NCI-H2107 treated with DMSO at 0.1 percent for 48 hours (cell line): ENCODE results near the gene TRAF4.
"Not testable (repeated sequence)": the region's sequence is repeated elsewhere in the genome, so short reads cannot be mapped to it uniquely, and the experiment has no call there.

Source experiments
- DNase-seq: peaks from one replicate; lab custom pipeline; 2025; ENCODE audit not compliant: unreplicated experiment; lab: John Stamatoyannopoulos, UW

The TRAF4 gene

GRCh38 chr17:28726627-28727491, 17.0 kb upstream of the TRAF4 start:
- DNase-seq, result peak; percentile 92

DNA sequence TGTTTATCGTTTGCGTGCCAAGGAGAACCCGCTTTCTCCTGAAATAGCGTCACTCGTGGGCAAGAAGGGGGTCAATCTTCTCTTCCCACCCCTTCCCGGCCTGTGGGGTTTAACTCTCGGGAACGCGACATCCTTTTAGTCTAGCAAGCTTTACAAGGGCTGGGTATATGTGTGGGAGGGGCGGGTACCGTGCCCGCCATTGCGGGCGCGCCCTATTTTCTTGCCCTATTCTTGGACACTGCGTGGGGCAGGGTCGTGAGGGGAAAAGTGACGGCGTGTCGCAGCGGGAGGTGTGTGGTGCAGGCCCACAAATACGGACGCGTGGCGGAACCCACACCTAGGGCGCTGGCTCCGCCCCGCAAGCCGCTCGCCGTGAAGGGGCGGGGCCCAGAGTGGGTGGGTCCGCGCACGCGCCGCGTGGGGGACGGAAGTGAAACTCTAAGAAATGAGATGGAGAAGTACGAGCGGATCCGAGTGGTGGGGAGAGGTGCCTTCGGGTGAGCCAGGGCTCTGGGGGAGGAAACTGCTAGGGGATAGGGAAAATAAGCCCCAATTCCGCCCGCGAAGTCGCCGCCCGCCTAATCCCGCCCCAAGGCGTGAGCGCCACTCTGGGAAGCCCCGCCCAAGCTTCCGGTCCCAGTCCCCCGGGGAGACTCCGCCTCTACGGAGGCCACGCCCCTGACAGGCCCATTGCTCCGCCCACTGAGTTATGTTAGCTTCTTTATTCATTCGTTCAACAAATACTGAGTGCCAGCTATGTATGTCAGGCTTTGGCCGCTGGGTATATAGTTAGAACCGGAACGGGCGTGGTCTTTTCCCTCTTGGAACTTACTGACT, 15.2 kb upstream of the TRAF4 start, which contains the start of gene NEK8:
TSS of gene NEK8 (plus strand) at position 425 of the 837 bp plus-strand sequence. CDS start at position 451, 26 bp downstream.
- DNase-seq, result peak; percentile 85

DNA sequence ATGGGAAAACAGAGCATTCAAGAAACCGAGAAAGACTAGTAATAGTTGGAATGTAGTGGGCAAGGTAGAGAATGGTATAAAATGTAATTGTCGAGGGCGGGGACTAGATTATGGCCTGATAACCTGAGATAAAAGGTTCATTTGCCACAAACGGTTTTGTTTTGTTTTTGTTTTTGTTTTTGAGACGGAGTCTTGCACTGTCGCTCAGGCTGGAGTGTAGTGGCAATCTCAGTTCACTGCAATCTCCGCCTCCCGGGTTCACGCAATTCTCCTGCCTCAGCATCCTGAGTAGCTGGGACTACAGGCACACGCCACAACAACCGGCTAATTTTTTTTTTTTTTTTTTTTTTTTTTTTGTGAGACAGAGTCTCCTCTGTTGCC, 13.9 kb upstream of the TRAF4 start:
- DNase-seq, result no peak

DNA sequence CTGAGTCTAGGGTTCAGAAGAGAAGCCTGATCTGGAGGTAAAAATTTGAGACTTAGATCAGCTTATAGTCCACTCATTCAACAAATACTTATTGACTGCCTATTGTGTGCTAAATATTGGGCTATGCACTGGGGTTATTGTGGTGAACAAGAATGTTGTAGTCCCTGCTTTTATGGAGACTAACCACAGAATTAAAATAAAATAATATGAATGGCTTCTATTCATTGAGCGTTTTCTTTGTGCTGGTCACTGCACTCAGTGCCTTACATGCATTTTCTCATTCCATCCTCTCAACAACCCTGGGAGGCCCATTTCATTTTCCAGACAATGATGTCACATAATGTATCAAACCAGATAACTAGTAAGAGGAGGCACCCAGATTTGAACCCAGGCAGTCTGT, 10.5 kb upstream of the TRAF4 start:
- no peak for DNase-seq

DNA sequence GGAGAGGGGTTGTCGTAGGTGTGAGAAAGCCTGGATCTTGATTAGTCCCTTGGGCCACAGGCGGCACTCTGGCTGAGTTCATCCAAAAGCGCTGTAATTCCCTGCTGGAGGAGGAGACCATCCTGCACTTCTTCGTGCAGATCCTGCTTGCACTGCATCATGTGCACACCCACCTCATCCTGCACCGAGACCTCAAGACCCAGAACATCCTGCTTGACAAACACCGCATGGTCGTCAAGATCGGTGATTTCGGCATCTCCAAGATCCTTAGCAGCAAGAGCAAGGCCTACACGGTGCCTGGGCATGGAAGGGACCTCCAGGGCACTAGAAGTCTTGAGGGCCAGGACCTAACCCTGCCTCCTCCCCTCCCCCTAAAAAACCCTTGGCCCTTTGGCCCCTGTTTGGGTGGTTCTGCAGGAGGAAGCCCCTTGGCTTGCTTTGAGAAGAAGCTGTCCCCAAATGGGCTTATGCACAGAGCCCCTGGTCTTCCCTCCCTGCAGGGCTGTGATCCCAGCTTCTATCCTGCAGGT, 9.0 kb upstream of the TRAF4 start:
- no peak for DNase-seq

DNA sequence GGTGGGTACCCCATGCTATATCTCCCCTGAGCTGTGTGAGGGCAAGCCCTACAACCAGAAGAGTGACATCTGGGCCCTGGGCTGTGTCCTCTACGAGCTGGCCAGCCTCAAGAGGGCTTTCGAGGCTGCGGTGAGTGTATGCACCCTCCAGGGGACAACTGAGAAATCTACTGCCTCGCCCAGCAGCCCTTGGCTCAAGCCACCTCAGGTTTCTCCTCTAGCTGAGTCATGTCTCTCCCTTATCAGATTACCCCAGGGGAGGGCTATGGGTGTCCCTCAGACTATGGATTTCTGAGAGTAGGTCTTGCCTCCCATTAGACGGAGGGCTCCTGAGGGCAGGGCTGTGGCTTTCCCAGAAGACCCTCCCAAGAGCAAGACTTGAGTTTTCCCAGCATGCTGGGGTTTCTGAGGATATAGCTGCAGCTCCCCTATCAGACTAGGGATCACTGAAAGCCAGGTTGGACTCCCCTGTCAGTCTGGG, 8.5 kb upstream of the TRAF4 start:
- DNase-seq, result no peak

DNA sequence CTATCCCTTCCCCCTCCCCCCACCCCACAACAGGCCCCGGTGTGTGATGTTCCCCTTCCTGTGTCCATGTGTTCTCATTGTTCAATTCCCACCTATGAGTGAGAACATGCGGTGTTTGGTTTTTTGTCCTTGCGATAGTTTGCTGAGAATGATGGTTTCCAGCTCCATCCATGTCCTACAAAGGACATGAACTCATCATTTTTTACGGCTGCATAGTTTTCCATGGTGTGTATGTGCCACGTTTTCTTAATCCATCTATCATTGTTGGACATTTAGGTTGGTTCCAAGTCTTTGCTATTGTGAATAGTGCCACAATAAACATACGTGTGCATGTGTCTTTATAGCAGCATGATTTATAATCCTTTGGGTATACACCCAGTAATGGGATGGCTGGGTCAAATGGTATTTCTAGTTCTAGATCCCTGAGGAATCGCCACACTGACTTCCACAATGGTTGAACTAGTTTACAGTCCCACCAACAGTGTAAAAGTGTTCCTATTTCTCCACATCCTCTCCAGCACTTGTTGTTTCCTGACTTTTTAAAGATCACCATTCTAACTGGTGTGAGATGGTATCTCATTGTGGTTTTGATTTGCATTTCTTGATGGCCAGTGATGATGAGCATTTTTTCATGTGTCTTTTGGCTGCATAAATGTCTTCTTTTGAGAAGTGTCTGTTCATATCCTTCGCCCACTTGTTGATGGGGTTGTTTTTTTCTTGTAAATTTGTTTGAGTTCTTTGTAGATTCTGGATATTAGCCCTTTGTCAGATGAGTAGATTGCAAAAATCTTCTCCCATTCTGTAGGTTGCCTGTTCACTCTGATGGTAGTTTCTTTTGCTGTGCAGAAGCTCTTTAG, 7.7 kb upstream of the TRAF4 start:
- DNase-seq, result not testable (repeated sequence)

GRCh38 chr17:28737316-28737715, 6.5 kb upstream of the TRAF4 start:
- DNase-seq, result no peak

DNA sequence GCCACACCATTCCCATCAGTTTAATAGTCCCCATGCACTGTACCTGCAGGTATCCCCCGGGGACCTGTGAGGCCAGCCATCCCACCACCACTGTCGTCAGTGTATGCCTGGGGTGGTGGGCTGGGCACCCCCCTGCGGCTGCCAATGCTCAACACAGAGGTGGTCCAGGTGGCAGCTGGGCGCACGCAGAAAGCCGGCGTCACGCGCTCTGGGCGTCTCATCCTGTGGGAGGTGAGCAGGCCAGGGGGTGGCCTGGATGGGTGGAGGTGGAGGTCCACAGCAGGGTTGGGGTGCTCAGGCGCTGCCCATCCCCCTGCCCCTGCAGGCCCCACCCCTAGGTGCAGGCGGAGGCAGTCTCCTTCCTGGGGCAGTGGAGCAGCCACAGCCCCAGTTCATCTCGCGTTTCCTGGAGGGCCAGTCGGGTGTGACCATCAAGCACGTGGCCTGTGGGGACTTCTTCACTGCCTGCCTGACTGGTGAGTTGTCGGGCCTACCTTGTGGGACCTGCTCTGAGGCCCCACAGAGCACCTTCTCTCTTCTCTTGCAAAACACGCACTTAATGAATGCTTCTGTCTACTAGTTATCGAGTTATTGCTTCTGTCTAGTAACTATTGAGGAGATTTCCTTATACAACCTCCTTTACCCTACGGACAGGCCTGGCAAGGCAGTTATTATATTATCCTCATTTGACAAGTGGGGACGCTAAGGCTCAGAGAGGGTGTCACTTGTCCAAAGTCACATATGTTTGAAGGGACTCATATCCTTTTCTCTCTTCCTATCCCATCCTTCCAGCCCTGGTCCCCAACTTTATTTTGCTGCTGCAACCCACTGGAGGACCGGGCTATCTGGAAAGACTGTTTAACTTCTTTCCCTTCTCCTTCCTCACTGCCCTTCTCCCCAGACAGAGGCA, 5.8 kb upstream of the TRAF4 start:
- no peak for DNase-seq

- no peak for DNase-seq
Observed at GRCh38 chr17:28738680-28739384, 5.0 kb upstream of the TRAF4 start.

GRCh38 chr17:28740406-28741357, 3.1 kb upstream of the TRAF4 start:
- DNase-seq, result no peak

GRCh38 chr17:28741358-28742349, 2.2 kb upstream of the TRAF4 start:
- no peak for DNase-seq

DNA sequence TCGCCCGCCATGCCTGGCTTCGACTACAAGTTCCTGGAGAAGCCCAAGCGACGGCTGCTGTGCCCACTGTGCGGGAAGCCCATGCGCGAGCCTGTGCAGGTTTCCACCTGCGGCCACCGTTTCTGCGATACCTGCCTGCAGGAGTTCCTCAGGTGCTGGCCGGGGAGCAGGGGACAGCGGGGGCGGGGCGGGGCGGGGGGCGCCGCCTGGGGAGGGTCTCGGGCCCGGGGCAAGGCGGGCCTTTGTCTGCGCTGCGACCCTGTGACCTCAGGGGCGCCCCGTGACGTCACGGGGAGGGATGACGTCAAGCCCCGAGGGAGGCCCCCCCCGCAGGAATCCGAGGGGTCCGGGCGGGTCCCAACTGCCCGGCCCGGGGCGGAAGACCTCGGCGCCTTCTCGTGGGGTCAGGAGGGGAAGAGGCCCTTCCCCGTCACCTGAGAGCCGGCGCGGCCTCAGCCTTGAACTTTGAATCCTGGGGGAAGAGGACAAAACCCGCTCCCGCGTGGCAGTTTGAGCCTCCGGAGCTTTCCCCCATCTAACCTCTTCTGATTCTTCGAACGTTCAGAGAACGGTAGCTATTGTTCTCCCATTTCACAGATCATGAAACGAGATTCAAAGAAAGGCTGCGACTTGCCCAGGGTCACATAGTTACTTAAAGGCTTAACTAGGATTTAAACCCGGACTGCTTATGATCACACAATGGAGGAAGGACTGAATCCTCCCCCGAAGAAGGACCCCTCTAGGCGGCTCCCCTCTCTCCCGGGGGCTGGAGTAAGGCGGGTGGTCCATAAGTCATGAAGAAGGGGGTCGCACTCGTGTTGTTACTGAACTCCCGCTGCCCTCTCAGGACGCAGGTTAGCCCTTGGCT, 527 bp downstream of the TRAF4 start:
- no peak for DNase-seq

GRCh38 chr17:28744972-28745785, 1.4 kb downstream of the TRAF4 start:
- peak; percentile 24 for DNase-seq
